ENCODE measurements around the gene ENTPD6. TPM values are rescaled to one million over a fixed set of nuclear protein-coding genes. Genes with fewer than 3 reads are reported as not detected.

ENTPD6 gene
- total RNA-seq (64.4 and 71.3 TPM in 2 replicates), polyA plus RNA-seq (79.8 and 103 TPM in 2 replicates), polyA minus RNA-seq (36.3 and 43.6 TPM in 2 replicates)
- total RNA-seq (2013) = 36.4 TPM

GRCh38 chr20:25195014-25195961 is at the start of gene ENTPD6:
ENTPD6 (plus strand) TSS chr20:25195712; CDS start chr20:25206537, 10,825 bp downstream.
- Histone ChIP-seq H3K27me3 (replicated peaks in 1 of 4; ENCODE audit: control extremely low read depth in 1 of 4, control insufficient read depth in 3 of 4, insufficient read depth in 4 of 4, low read length in 3 of 4) (no peaks in the 10 kb centered on the region), H3K4me3 (ENCODE audit: control extremely low read depth in 1 of 5, extremely low read depth in 1 of 5, insufficient read depth in 1 of 5, low read depth in 2 of 5, low read length in 4 of 5) (peak within 1 kb of the TSS; percentile 55 to 91 (median 88)), H3K36me3 (replicated peaks in 1 of 2; ENCODE audit: control extremely low read depth in 1 of 2, control insufficient read depth in 1 of 2, extremely low read depth in 1 of 2, insufficient read depth in 2 of 2, low read length in 1 of 2) (no peaks in the 10 kb centered on the region), H3K4me1 (ENCODE audit: control insufficient read depth in 2 of 2, insufficient read depth in 2 of 2, low read length in 2 of 2) (peaks cover 15 to 24% of the 10 kb centered on the region in 2 donors), H4K20me1 (ENCODE audit: control insufficient read depth, insufficient read depth, low read length, poor library complexity, severe bottlenecking) (peaks cover 6% of the 10 kb centered on the region), H3K4me2 (replicated peaks; ENCODE audit: low read depth, low read length, poor library complexity, severe bottlenecking) (peak within 1 kb of the TSS; percentile 98), H3K9me3 (ENCODE audit: control extremely low read depth in 1 of 3, control insufficient read depth in 2 of 3, insufficient read depth in 1 of 3, low read length in 2 of 3) (peaks cover 0 to 4% (median 0%) of the 10 kb centered on the region in 3 donors), H2AFZ (ENCODE audit: insufficient read depth, low read depth, low read length, poor library complexity, severe bottlenecking) (peak within 1 kb of the TSS; percentile 97), H3K9ac (ENCODE audit: low read length) (peak within 1 kb of the TSS; percentile 86), H3K79me2 (ENCODE audit: control insufficient read depth, insufficient read depth, low read length) (peaks cover 19% of the 10 kb centered on the region), H3K27ac (ENCODE audit: low read length in 2 of 2) (peak within 1 kb of the TSS; percentile 63 to 86)
- H3K27ac Mint-ChIP-seq = peak within 1 kb of the TSS; percentile 92
- ChIA-PET POLR2A (interaction anchor here (1.2 kb wide), 1 partner anchor 1845 kb away, joined by 4 read pairs; the partner anchor contains the start of gene NXT1), CTCF (interaction anchor here (1.1 to 2.0 kb wide), 6 partner anchors 9 to 204 kb away, joined by 3 to 7 read pairs (median 4); no protein-coding TSS in a partner anchor)
- H3K4me1 Mint-ChIP-seq = peaks cover 37% of the 10 kb centered on the region
- peaks cover 1% of the 10 kb centered on the region for H3K27me3 Mint-ChIP-seq
- intact Hi-C loops (cut with micrococcal nuclease) = loop anchor here (1.0 to 5.0 kb wide), 6 partner anchors 53 to 502 kb away; partner anchors contain the start of genes ABHD12, ACSS1, NANP and PYGB
- no peaks in the 10 kb centered on the region for H3K9me3 Mint-ChIP-seq (ENCODE audit: insufficient read depth)
- no peak for TF ChIP-seq CTCF (IDR thresholded peaks at IDR 0.05)
- TF ChIP-seq EZH2 (IDR thresholded peaks at IDR 0.05; ENCODE audit: borderline replicate concordance, insufficient read depth, low read depth, low read length, poor library complexity, severe bottlenecking) = no peak
- peak within 1 kb of the TSS; percentile 94 for H3K4me3 Mint-ChIP-seq
- WGBS (ENCODE audit: insufficient coverage) = 4% methylated on average over 75 of the region's 75 CpGs
- peak; percentile 95 for DNase-seq
- peak; percentile 85 for ATAC-seq (ENCODE audit: low read depth)

Data from B cell (primary cell).